HG03575 (cell line): ENCODE results near the gene KCNMA1.

Source experiments
- ATAC-seq: cut with Tn5 transposase; IDR thresholded peaks from one replicate; pipeline ENCODE4 v1.9.1; 2021; ENCODE audit not compliant: unreplicated experiment, insufficient number of reproducible peaks, low FRiP score; ENCODE audit errors: extremely low read depth

KCNMA1 gene

DNA sequence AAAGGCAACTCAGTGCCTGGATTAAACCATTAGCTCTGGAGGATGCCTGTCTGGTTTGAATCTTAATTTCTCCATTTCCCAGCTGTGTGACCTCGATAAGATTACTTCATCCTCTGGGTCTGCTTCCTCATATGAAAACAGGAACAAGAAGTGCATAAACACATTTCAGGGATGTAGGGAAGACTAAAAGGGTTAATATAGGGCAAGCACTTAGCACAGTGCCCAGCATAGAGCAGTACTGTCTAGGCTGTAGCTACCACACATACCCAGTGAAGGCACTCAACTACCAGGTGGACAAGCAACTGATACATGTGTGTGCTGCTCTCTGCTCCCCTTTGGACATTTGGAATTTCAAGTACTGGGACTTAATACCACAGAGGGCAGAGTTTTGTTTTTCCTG is 85.4 kb downstream of the KCNMA1 start:
- no peak for ATAC-seq

DNA sequence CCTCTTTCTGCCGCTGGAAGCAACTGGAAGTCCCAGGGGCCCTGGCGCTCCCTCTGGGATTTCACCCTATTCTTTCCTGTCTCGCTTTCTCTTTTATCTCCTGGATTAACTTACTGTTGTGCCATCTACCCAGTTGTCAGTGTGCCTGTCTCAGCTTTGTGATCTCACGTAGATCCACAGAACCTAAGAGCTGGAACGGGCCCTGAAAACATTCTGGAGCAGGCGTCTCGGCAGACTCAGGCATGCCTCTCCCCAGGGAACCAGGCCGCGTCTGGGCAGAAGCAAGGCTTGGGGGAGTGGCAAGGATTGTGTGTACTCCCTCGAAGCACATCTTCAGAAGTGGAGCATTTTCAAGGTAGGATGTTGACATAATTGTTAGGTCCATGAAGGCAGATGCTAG is 87.2 kb downstream of the KCNMA1 start:
- ATAC-seq, result no peak

DNA sequence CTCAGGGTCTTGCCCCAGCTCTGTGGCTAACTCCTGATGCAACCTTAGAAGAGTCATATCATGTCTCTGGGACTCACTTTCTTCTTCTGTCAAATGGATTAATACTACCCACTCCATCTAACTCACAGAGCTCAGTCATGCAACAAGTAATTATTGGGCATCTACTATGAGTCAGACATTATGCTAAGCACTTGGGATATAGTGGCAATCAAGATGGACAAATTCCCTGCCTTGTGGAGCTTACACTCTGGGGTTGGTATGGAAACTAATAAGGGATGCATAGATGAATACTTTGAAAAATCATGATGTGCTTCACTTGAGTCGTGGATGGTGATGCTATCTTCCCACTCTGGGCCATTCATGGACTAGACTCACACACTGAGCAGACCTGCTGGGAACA is 88.9 kb downstream of the KCNMA1 start:
- no peak for ATAC-seq

DNA sequence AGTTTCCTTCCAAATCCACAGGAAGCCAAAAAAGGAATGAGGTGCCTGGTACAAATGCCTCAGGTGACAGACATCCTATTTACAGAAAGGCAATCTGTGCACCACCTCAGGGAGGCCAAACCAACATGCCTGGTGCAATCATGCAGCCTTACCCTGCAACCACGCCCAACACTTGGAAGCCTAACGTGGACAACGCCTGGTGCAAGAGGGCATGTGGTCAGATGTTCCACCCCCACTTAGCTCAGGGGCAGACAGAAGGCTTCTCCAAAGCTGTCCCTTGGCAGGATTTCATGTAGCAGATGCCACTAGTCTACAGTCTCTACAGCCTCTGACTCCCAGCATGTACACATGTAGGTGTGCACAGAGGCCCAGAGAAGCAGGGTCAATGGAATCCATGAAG is 89.5 kb downstream of the KCNMA1 start:
- no peak for ATAC-seq

DNA sequence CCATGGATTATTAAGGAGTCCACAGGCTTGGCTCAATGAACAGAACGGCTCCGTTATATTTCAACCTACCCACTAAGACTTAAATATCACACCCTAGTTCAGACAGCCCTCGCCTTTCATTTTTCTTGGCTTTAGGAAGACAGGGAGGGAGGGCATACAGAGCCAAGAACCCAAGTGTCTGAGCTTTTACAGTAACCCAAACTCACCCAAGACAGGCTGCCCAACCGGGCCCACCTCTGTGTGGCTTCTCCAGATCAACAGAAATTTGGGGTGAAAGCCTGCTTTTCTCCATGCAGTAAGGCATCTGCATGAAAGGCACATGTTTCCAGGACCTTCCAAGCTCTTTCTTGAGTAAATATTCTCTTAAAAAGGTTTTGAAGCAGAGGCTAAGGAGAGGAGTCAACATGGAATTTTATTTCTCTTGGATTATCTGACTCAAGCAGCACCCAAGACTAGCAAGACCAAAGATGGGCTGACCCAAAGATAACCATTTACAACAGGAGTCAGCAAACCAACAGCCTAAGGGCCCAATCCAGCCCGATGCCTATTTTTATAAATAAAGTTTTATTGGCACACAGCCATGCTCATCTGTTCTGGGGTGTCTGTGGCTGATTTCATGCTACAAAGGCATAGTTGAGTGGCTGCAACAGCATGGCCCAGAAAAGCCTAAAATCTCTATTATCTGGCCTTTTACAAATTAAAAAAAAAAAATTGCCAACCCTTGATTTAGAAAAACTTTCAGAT is 90.1 kb downstream of the KCNMA1 start:
- no peak for ATAC-seq

DNA sequence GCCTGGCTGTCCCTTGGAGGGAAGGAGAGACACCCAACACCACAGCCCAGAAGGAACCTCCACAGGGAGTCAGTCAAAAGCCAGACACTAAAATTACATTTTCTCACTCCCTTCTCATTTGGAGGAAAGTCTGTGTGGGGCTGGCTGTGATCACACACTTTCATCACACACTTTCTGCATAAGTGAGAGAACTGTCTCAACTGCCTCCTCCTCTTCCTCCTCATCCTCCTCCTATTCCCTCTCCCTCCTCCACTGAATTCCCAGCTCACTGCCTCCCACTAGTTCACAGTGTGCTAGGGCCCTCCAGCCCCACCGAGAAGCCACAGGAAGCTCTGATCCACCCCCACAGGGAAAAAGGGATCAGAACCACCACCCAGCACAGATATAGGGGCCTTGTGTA is 91.6 kb downstream of the KCNMA1 start:
- ATAC-seq, result no peak

DNA sequence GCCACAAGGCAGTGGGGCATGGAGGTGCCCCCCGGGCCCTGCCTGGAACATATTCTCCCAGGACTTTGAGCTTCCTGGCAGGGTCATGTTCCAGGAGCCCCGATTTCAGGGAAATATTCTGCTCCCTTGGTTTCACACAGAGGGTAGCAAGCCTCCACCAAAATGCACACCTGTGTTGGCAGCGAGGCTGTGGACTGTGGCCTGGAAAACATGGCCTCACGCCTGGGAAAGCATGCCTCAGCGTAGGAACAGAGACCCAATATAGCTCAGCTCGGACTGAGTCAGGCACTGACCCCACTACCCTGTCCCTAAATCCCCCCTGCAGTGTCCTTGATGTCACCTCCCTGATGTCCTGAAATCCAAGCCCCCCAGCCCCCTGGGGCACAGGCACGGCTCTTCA is 92.0 kb downstream of the KCNMA1 start:
- no peak for ATAC-seq

DNA sequence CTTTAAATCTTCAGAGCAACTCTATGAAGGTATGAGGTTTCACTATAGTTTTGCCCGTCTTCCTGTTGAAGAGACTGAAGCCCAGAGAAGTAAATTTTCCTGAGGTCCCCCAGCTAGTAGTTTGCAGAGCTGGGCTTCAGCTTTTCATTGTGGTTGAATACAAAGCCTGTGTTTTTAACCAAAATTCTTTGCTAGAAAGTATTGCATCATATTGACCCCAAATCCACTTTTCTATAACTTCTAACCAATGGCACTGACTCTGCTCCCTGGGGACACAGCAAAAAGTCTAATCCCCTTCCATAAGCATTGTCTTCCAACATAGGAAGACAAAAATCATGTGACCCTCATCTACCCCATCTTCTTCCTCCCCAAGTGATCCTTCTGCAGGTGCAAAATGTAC is 93.0 kb downstream of the KCNMA1 start:
- no peak for ATAC-seq

DNA sequence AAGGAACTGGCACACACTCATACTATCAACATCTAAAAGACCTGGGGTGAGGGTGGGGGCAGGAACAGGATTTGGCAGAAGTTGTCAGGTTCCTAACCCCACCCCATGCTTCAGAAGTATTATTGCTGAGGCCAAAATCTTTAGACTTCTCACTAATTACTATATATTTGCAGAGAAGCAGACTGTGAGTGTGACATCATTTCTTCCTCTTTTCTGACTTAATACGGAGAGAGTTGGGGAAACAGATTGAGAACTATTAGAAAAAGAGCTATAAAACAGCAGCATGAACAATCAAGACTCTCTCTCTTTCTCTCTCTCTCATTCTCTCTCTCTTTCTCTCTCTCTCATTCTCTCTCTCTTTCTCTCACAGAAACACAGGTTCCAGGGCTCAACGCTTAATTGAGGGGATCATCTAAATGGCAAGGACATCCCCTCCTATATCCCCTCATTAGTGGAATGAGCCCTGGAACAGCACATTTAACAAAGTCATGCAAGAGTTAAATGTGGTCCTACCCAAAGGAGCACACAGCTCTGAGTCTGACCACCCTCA is 94.8 kb downstream of the KCNMA1 start:
- ATAC-seq, result no peak

DNA sequence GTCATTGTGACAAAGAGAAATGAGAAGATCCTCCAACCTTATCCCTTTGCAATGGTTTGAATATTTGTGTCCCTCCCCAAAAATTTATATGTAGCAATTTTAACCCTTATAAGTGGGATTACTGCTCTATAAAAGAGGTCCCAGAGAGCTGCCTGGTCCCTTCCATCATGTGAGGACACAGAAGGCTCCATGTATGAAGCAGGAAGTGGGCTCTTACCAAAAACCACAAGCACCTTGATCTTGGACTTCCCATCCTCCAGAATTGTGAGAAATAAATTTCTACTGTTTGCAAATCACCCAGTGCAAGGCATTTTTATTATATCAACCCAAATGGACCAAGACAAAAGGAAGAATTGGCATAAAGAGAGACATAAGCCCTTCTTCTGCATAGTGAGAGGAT is 95.7 kb downstream of the KCNMA1 start:
- ATAC-seq, result no peak

DNA sequence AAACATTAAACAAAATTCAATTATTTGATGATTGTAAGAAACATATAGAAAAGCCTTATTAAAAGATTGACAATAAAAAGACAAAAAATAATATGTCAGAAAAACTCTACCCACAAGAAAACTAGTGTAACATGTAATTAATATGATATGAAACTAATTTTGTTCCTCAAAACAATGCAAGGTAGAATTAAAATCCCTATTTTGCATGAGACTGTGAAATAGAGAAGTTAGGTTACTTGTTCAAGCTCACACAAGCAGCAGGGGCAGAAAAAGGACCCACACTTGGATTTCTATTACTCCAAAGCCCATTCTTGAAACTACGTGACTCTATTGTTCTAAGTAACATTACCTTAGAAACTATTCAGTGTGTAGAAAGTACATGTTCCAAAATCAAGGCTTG is 96.4 kb downstream of the KCNMA1 start:
- no peak for ATAC-seq

DNA sequence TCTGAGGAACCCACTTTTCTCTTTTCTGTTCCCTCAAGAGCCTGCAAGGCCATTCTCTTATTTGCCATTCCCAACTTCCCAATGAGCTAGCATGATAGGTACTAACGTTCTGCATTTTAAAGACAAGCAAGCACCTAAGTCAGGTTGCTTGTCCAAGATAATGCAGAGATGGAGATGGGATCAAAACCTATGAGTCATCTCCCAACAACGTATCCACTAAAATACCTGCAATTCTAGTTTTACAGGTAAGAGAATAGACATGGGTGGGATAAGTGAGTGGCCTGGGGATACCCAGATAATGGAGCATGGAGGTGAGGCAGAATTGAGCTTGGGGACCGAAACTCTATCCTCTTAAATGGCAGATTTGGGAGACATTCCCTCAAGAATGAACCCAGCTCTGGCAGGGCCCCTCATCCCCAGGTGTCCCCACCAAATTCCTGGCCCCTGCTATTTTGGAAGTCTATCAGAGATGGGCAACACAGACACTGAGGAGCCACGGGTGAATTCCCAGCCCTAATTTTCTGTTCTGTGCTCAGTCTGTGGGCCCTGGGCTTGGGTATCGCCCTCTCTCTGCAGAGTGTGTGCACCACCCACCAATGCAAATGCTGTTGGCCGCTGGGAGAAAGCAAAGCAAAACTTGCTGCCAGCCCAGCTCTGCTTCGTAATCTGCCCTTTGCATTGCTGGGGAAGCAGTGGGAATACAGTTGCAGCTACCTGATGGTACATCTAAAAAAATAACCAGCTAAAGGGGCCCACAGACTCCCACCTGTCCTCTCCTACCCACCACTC is 98.3 kb downstream of the KCNMA1 start:
- no peak for ATAC-seq

DNA sequence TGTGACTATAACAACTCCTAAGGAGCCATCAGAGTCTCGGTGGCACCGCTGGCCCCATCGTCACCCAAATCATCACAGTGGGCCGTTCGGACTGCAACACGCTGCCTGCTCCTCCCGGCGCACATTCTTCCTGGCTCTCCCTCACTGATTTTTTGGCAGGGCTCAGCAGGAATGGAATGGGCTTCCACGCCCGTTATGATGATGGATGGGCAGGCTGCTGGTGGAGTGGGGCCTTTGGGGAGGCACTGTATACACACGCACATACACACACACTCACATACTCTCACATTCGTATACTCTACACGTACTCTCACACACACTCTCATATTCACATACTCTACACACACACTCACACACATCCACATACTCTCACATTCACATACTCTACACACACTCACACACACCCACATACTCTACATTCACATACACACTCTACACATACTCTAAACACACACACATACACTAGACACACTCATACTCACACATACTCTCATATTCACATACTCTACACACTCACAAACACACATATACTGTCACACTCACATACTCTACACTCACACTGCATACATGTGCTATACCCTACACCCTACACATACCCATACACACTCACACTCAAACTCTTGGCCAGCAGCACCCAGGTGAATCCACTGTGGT is 99.8 kb downstream of the KCNMA1 start:
- ATAC-seq, result no peak

DNA sequence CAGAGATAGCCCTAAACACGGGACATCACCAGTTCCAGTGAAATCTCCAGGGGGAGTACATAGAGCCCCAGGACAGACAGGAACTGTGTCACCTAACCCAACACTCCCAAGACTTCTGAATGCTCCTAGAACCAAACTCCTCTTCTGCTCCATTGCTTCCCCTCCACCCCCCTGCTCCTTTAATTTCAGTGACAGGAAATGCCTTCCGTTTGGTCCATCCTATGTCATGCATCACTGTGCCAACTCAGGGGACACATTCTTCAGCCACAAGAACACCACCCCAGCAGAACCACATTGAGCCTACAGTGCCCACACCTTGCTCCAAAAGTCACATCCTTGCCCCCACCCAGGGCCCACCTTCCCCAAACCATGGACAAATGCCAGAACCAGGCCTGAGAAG is 100.5 kb downstream of the KCNMA1 start:
- no peak for ATAC-seq

DNA sequence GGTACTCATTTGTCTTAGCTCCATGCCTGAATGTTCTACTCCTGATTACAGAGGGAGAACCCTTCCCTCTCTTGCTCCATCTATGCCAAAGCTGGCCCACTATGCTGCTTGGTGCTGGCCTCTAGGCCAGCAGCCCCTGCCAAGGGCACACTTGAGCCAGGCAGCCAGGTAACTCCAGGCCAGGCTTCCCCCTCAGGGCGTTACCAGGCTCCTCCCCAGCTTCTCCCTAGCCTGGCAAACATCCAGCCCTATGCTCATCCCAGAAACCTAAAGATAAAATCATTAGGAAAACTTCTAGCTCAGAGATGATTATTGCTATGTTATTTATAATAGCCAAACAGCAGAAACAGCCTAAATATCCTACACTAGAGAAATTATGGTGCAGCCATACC is 103.7 kb downstream of the KCNMA1 start:
- ATAC-seq, result no peak

DNA sequence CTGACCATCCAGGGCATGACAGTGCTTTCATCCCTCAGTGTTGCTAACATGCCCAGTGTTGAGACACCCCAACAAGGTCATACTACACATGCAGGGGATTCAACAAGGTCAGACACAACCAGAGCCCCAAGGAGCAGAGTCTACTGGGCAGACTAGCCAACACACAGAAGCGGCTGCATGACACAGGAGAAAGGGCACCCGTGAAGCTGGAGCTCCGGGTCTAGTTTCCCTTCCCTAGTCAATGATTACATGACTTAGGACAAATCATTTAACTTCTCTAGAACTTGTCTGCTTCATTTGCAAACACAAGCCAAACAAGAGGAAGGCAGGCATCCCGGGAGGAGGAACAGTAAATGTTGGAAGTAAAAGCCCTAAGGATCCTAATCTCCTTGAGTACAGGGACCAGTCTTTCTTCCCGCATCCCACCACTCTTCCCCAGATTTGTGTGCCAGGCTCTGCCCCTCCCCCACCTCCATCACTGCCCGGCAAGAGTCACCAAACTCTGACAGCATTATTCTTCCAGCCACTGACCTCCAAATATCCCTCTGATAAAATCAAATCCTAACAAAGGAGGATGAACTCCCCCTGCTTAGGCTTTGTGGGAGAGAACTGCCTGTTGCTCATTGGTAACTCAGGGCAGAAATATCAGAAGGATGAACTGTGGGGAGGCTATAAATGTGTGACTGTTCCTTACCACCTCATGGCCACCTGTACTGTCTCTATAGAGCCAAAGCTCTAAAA is 104.3 kb downstream of the KCNMA1 start:
- ATAC-seq, result no peak

DNA sequence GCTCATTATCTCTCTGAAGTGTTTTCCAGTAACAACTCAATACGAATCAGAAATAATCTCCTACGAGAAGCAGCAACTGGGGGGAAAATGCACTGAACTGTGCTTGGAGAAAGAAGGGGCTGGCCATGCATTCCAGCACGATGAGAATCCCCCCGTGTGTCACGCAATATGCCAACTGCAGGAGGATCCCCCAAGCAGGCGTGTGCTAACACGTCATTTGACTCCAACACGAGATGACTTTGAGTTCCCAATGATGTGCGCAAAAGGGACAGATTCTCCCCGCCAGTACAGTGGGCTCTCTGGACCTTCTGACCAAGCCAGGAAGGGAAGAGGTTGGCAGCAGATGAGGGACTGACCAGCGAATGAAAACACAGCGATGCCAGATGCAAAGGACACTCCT is 105.5 kb downstream of the KCNMA1 start:
- no peak for ATAC-seq

DNA sequence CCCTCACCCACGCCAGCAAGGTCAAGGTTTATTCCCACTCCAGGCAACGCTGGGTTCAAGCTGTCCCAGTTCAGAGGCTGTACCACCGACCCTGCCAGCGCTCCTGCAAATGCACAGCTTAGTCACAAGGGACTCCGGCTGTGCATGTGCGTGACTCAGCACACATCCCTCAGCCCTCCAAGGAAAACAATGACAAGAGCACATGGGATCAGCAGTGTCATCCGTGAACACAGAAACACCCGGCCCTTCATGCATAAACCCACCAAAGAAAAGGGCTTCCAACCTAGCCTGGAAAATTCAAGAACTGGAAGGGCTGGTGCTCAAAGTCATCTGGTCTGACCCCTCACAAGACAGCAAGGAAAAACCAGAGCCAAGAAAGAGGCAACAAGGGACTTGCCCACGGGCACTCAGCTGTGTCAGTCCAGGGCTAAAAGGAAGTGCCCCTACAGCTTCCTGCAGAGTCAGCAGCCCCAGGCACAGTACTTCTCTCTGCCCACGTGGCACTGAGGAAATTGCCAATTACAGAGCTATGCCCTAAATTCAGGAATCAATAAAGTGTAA is 106.1 kb downstream of the KCNMA1 start:
- no peak for ATAC-seq

DNA sequence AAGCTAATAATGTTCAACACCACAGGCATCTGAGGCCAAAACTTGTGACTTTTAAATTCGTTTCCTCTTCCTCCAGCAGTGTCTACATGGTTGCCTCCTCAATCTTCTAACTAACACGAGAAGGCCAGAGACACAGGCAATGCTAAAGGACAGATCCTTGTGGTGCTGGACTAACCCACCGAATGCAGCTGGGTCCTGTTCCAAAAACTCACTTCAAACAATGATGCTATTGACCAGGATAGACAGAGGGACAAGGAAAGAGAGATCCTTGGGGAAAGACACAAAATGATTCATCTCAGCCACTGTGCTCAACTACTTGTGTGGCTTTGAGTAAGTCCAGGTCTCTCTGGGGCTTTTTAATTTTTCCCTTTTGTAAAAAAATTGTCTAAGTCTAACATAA is 107.6 kb downstream of the KCNMA1 start:
- no peak for ATAC-seq
